GM19239 (cell line): Measurements from ENCODE around the gene DYRK1A.
A peak's percentile ranks its signal among the peaks of the same experiment; 100 is the strongest.

Experiments used
- DNase-seq: peaks from one replicate; pipeline ENCODE4 v3.0.0; 2011; ENCODE audit warnings: low spot score; ENCODE audit not compliant: insufficient read length
- FAIRE-seq: peaks from 2 replicates; lab custom pipeline; 2011; peaks lifted over from hg19 to GRCh38; lab: Jason Lieb, UNC

DYRK1A gene

DNA sequence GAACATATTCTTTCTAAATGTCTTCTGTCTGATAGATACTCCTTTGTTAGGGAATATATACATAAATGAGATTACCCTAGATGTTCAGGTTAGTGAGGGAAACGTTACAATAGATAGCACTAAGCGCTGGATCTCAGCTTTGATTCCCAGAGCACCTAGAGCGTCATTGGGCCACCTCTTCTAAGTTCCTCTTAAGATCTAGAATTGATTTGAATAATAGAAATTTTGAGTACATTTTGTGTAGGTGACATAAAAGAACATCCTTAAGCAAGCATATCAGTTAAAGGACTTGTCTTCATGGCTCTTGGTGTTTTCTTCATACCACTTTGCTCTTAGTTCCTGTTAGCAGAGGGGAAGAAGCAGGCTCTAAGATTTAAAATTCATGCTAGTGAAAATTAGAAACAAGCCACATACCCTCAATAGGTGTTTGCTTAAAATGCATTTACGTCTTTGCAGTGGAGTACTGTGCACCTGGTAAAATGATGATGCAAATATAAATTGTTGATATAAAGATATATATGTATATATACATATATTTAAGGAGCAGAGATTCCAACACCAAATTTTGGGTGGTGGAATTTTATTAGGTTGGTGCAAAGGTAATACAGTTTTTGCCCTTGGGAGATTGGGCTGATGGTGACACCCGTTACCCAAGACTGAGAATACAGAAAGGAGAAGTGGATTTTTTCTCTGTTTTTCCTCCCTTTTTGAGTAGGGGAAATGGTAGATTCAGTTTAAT lies 47.1 kb downstream of the DYRK1A start:
- FAIRE-seq: peak; percentile 83
- DNase-seq: no peak

DNA sequence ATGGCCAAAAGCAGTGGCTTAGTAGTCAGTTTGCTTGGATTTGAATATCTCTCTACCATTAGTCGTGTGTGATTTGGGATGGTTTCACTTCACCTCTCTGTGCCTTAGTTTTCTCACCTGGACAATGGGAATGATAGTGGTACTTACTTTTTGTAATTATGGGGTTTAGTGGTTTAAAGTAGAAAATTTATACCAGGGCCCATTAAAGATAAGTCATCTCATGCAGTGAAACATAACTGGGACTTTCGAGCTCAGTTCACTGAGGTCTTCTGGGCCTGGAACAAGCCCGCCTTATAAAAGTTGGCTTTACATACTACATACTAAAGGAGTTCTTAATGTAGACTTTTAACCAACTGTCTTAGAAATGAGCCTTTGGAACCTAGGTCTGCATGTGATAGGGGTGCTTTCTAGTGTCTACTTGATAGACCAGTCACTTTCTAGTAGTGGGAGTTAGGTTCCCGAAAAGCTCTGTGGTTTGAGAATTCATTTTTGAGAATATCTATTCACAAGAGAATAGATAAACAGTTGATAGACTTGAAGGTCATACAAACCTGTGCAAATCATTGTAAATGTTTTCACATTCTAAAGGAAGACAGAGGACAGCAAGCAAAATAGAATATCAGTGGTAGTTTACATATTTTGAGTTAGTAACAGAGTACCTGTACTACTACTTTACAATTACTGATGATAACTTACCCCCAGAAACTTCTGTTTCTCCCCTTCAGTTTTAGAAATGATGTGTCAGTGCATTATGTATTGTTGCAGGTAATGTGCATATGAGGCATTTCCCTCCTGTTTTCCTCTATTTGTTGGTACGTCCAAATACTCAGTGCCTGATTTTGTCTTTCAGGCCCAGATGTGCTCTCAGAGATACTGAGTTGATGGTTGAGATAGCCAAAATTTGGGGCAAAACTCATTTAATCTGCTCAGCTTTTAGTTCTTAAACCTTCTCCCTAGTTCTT lies 48.0 kb downstream of the DYRK1A start:
- DNase-seq: no peak
- FAIRE-seq: peak; percentile 73

DNA sequence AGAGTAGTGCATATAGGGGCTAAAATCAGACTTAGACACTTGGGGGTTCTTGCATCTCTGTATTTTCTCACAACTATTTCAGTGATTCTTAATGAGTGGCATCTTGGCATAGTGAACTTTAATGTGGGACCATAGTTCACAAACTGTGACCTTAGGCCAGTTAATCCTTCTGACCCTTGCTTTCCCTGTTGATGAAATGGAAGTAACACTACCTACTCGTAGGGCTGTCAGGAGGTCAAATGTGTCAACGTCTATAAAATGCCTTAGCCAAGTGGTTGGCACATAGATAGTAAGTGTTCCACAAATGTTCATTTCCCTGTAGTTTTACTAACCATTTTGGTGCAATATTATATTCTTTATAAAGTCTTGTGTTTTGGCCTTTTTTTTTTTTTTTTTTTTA lies 49.4 kb downstream of the DYRK1A start:
- DNase-seq (no peak), FAIRE-seq (peak; percentile 70)

DNA sequence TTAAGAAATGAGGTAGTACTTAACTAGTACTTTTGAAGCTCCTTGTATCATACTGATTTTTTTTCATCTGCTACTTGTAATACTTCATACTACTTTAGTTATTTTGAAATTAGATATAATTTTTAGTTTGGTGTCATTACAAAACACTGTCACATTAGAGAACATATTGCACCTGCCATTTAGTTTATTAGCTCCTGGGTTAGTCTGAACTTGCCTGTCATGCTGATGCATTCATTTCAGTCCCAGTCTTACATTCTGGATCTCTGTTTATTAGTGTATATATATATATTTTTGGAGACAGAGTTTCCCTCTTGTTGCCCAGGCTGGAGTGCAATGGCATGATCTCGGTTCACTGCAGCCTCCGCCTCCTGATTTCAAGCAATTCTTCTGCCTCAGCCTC lies 50.3 kb downstream of the DYRK1A start:
- DNase-seq: no peak
- no peak for FAIRE-seq

DNA sequence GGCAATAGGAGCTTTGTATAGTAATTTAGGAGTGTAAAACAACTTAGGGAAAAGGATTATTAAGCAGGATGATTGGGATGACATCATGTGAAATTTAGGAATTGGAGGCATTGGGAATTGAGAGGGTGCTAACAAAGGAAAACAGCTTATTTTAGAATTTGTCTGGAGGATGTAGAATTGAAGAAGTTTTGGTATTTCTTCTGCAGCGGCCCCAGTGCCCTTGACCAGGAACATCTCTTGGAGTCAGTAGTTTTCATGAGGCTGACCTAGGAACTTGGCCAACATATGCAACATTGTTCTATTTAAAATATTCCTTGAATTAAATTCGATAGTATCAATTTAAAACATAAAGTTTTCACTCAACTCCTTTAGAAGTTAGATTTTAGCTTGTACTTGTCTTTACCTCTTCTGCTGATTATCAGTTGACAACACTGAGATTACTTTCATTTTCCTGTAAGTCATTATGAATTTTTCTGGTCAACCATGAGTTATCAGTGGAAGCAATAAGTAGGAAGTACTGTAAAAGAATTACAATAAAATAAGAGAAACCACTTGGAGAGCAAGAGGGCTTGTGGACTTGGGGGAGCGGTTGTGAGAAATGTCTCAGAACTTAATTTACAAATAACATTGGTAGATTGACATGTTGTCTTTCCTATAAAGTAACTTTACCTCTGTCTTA lies 52.8 kb downstream of the DYRK1A start:
- FAIRE-seq (peak; percentile 37), DNase-seq (no peak)

DNA sequence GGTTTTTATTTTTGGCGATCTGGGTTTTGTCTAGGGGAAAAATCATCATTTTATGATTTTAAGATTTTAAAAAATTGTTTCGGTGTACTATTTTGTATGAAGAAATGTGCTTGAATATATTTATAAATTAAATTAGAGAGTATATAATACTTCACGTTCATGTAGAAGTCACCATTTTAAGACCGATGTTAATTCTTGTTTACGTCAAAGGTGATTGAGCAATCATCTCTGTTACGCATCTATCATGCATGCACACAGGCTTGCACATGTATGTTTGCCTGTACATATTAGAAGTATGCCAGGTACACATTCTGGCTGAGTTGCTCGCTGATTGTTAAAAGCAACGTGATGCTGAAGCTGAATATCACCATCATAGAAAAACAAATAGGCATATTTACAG lies 54.7 kb downstream of the DYRK1A start:
- no peak for DNase-seq
- no peak for FAIRE-seq

DNA sequence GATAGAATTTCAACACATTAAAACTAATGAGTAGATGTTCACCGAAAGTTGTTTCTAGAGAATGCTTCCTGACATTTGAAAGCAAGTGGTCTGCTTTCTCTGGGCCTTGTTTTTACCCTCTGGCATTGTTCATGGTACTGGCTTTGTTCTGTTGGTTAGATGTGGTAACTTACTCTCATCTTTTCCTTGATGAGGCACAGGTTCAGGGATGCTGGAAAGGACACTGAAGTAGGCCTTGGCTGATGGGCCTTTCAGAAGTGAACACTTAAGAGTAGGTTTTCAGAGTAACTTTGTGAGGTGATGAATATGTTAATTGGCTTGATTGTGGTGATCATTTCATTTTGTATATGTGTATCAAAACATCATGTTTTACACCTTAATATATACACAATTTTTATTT lies 55.8 kb downstream of the DYRK1A start:
- FAIRE-seq (peak; percentile 21), DNase-seq (no peak)

DNA sequence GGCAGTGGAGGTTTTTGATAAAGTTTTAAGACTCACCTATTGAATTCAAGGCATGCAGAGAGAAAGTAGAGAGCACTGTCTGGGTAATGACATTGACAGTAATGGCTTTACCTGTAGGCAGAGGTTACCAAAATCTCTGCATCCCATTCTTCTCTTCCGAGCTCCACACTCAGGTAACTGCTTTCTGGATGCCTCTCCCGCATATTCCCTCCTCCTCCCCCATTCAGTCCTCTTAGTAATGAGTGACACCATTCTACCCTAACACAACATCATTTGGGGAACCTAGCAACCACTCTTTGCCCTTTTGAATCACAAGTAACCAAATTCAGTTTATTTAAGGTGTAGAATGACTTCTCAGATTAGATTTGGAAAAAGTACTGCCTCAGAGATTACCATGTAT lies 56.5 kb downstream of the DYRK1A start:
- DNase-seq: no peak
- no peak for FAIRE-seq

DNA sequence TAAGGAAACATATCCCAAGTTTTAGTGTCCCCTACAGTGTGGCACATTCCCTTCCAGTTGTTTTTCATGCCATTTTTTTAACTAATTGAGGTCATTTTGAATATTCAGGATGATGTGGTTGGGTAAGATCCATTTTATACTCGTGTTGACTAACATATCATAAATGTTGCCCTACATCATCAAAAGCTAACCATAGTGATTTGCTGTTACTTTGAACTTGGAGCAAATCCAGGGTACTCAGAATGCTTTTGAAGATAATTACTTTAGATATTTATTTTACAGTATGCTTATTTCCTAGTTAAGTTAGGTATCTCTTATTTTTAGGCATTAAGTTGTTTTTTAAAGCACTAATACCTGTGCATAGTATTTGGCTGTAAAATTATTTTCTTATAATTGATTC lies 57.8 kb downstream of the DYRK1A start:
- DNase-seq (no peak), FAIRE-seq (no peak)

DNA sequence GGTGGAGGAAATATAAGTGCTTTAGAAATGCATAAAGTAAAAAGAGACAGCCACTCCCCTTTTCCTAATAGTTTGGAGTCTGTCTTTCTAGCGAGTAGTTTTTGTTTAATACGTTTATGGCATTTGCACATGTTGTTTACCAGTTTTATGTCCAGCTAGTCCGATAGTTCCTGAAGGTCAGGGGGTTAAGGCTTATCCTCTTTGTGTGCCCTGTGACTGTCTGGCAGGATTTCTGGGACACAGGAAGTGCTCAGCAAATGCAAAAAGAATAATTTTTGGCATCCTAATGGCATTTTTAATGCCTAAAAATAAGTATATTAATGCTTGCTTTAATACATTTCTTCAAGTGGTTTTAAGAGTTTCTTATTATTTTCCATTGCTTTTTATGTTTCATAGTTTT lies 58.4 kb downstream of the DYRK1A start:
- DNase-seq: no peak
- no peak for FAIRE-seq

DNA sequence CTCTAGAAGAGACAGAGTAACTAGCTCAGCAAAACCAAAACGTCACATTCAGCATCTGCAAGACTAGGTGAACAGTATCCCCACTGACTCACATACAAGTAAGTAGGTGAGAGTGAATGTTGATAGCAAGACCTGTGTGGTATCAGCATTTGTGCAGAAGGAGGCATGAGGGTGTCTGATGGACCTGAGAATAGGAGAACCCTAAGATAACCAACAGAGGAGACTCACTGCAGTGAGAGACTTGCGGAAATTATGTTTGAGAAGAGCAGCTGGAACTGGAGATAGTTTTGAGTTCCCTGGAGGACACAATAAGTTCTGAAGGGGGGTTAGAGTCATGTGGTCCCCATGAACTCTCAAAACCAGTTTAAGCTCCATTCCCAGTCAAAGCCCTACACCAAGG lies 59.1 kb downstream of the DYRK1A start:
- DNase-seq (no peak), FAIRE-seq (no peak)

DNA sequence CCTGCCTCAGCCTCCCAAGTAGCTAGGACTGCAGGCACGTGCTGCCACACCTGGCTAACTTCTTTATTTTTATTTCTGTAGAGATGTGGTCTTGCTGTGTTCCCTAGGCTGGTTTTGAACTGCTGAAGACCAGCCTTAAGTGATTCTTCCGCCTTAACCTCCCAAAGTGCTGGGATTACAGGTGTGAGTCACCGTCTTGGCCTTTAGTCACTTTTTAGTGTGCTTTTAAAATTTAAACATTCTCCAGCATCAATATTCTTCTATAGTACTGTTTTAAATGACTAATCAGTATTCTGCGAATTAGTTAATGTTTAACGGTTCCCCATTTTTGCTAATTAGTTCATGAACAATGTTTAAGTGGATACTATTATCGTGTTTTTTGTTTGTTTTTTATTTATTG lies 60.6 kb downstream of the DYRK1A start:
- DNase-seq (no peak), FAIRE-seq (peak; percentile 11)

DNA sequence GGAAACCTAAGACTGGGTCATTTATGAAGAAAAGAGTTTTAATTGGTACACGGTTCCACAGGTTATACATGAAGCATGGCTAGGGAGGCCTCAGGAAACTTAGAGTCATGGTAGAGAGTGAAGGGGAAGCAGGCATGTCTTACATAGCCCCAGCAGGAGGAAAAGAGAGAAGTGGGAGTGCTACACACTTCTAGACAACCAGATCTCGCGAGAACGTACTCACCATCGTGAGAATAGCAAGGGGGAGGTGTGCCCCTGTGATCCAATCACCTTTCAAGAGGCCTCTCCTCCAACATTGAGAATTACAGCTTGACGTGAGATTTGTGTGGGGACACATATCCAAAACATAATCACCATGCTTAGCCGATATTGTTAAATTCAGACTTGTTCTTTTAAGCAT lies 62.8 kb downstream of the DYRK1A start:
- no peak for FAIRE-seq
- no peak for DNase-seq

DNA sequence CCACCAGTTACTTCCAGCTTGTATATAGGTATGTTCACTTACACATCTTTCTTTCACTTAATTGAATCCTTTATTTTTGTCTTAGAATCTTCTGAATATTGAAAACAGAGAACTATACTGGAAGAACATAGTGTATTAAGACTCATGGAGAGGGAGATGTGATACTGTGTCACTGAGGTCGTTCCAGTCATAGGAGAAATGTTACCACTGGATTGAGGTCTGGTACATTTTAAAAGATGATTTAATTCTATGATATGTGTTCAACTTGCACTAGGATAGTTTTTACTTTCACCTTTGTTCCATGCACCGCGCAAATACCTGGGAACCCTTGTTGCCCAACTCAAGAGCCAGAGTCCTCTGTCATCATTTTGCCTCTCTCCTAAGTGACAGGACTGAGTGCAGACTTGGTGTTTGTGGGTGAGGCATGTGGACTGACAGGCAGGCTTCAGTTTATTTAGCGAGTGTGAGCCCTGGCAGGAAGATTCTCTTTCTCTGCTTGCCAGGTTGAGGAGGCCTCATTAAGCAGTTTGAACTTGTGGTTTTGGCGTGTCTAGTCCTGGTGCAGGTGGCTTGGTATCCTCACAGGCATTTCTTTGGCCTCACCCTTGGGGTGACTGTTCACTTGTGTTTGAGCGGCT lies 63.7 kb downstream of the DYRK1A start:
- DNase-seq: no peak
- no peak for FAIRE-seq

DNA sequence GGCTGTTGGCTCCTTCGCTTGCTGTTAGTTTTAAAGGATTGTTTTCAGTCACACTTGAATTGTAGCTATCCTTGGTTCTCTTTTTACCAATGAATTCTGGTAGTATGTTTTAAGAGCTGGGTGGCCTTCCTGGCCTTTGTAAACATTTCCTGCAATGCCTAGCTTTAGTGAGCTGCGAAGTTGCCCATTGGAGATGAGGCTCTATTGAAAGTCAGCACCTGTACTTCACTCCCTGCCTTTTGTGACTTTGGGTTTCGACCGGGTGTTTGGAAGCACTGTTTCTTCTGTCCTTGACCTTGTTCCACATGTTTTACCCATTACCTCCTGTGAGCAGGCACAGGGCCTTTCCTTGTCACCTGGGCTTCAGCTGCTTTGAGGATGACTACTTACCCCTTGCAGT lies 64.7 kb downstream of the DYRK1A start:
- FAIRE-seq (no peak), DNase-seq (no peak)

DNA sequence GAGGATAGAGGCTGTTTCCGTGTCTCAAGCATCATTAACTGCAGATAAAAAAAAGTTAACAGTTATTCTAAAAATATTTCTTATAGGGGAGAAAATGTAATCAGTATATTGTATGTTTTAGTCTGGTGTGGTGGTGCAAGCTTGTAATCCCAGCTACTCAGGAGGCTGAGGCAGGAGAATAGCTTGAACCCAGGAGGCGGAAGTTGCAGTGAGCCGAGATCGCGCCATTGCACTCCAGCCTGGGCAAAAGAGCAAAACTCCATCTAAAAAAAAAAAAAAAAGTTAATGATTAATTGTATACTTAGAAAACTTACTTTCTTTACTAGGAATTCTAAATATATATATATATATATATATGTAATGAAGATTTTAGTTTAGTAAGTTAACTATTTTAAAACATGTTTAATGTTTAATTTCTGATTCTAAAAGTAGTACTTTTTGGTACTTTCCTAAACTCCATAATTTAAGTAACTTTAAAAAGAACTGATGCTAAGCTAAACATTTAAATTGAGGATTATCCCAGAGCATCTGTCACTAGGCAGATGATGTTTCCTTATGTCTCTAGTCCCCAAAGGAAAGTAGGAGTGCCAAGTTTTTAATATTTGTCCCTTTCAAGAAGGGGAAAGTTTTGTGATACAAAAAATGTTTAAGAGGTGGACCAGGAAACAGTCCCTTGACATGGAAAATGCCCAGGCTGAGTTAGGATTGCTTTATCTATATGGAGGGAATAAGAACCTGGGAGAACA lies 66.3 kb downstream of the DYRK1A start:
- no peak for DNase-seq
- no peak for FAIRE-seq

DNA sequence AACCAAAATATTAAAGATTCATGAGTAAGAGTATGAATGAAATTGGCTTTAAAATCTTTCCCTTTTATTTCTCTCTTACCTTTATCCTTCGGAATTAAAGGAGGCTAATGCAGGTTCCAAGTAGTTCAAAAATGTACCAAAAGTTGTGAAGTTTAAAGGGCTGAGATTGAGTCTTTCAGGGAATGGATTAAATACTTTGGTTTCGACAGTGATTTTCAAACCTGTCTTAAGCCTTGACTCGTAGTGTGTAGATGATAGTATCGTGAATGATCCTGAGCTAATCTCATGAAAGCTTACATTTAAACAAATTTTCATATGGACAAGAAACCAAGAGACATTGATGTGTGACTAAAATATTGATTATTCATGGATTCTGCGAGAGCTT lies 66.9 kb downstream of the DYRK1A start:
- no peak for DNase-seq
- no peak for FAIRE-seq

DNA sequence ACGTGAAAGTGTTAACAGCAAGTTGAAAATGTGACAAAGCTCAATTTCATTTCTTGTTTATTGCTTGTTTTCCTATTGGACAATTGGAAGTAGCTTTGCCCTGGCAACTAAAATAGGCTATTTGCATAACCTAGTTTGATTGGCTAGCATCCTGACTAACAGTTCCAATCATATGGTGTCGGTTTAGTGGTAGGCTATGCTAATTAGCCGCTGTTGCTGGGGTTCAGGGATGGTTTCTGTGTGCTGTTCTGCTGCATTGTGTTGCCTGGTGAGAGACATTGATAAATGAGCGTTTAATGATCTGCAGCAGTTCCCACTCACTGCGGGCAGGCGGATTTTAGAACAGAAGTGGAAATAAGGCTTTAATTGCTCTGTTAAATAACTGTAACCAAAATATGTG lies 68.5 kb downstream of the DYRK1A start:
- FAIRE-seq (no peak), DNase-seq (peak; percentile 4)

DNA sequence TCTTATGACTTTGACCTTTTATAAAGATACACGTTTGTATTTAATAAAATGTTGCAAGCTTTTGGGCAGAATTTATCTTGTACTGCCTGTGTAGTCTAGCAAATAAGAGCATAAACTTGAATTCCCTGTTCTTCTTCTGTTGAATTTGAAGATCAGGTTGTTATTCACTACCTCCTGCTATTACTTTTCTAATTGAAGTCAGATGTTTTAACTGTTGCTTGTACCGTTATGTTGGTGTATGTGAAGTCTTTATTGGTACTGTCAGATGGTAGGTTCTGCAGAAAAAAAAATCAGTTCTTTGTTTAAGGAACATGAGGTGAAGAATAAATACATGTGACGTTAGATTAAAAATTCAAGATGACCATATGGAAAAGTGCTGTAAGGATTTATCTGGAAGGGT lies 69.1 kb downstream of the DYRK1A start:
- peak; percentile 78 for FAIRE-seq
- DNase-seq: no peak

DNA sequence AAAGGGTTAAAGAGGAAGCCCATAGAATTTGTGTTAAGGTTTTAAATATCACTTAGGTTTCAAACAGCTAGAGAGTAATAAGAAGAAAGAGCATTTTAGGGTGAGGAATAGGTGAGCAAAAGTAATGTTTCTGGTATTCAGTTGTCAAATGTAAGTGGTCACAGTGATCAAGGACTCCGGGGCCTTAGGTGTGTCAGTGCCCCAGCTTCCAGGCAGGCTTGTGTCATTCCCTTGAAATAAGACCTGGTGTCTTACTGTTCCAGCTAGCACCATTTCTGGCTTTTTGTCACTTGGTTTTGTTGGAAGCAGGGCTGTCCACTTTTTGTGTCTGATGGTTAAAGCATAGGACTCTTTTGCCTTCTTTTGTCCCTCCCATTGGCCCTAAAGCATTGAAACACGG lies 69.6 kb downstream of the DYRK1A start:
- DNase-seq (no peak), FAIRE-seq (peak; percentile 37)
